Stimulated activated CD8-positive, alpha-beta memory T cell treated with anti-CD3 and anti-CD28 coated beads, Interleukin-7, amount 100 ng/mL, for 24 hours (primary cell): ENCODE results near the gene CDK17.
"Not testable (repeated sequence)": the region's sequence is repeated elsewhere in the genome, so short reads cannot be mapped to it uniquely, and the experiment has no call there.

Source experiments
- DNase-seq: peaks from one replicate; pipeline ENCODE4 v3.0.0-alpha.2; 2020; ENCODE audit warnings: low read depth

CDK17 gene

DNA sequence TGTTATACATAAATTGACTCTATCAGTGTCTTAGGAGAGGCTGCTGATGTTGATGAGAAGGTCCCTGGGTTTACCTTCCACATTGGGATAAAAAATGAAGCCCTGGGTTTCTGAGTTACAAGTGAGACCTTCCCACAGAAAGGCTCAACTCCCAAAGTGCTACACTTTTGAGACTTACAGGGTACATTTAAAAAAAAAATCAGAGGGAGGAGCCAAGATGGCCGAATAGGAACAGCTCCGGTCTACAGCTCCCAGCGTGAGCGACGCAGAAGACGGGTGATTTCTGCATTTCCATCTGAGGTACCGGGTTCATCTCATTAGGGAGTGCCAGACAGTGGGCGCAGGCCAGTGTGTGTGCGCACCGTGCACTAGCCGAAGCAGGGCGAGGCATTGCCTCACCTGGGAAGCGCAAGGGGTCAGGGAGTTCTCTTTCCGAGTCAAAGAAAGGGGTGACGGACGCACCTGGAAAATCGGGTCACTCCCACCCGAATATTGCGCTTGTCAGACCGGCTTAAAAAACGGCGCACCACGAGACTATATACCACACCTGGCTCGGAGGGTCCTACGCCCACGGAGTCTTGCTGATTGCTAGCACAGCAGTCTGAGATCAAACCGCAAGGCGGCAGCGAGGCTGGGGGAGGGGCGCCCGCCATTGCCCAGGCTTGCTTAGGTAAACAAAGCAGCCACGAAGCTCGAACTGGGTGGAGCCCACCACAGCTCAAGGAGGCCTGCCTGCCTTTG, 84.3 kb downstream of the CDK17 start:
- not testable (repeated sequence) for DNase-seq

- DNase-seq = no peak
Measured at GRCh38 chr12:96314723-96315122, 85.5 kb downstream of the CDK17 start.

- no peak for DNase-seq
Measured at GRCh38 chr12:96313606-96314005, 86.6 kb downstream of the CDK17 start.

- DNase-seq = no peak
Measured at GRCh38 chr12:96311191-96311590, 89.0 kb downstream of the CDK17 start.

DNA sequence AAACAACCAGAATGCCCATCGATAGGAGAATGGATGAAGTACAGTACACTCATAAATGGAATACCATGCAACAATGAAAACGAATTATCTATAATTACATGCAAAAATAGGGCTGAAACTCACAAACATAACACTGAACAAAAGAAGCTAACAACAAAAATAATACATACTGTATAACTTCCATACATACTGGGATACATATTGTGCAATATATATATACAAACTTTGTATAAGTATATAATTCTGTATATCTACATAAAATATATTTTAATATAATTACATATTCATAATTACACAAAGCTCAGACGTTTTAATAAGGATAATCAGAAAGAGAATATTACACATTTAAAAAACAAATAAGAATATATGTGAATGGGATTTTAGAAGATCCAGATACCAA, 90.2 kb downstream of the CDK17 start:
- DNase-seq = no peak

DNA sequence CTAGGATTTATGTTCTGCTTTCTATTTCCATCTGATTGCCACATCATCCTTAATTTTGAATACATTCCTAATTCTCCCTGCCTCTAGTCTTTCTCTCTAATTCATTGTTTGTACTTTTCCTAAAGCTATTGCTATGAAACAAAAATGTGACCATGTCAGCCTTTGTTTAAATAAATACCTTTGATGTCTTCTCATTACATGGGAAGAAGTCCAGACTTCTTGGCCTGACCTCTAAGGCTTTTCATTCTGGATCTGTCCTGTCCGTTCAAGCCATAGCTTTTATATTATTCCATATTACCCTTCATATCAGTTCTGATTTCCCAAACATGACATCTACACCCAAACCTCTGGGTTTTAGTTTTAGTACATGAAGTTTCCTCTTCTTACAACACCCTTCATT, 91.4 kb downstream of the CDK17 start:
- DNase-seq = no peak

GRCh38 chr12:96305665-96306064, 94.6 kb downstream of the CDK17 start:
- no peak for DNase-seq

- no peak for DNase-seq
Measured at GRCh38 chr12:96303653-96304052, 96.6 kb downstream of the CDK17 start.

- no peak for DNase-seq
Measured at GRCh38 chr12:96302687-96303310, 97.4 kb downstream of the CDK17 start.

- no peak for DNase-seq
Measured at GRCh38 chr12:96301732-96302131, 98.5 kb downstream of the CDK17 start.

GRCh38 chr12:96300064-96300463, 100.2 kb downstream of the CDK17 start:
- DNase-seq = no peak

DNA sequence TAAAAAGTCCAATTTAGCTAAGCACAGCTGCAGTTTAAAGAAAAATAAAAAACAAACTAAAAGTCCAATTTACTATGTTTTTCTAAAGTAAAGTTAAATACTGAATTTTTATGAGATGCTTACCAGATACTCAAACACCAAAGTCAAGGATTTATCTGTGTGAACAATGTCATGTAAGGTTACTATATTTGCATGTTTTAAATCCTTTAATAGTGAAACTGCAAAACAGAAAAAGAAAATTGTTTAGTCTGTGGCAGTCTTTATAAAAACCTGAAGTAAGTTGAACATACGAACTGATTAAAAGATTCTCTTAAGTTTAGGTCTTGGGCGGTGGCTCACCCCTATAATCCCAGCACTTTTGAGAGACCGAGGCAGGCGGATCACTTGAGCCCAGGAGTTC, 102.7 kb downstream of the CDK17 start:
- DNase-seq = no peak

DNA sequence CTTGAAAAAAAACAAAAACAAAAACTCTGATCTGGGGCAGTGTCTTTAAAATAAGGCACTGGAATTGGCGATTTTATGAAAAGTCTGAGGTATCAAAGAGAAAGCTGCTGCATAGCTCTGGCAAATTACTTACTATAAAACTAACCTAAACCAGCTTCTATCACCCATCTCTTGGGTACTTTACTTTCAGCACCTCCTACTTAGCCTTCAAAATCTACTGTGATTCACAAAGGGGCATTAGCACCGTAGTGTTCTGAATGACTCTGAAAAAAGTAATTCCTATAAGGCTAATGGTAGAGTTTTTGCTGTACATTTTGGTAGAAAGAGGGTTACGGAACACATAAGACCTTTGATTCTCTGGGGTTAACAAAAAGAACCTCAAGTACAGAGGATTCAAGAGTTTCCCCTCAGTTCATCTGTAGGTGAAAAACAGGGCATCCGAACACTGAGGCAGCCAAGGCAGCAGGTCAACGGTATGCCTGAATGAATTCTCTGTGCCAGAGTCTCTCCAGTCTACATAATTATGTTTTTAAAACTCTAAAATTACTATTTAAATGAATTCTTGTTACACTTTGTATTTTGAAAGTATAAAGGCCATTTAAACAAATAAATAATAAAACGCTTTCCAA, 104.6 kb downstream of the CDK17 start:
- no peak for DNase-seq

- no peak for DNase-seq
Measured at GRCh38 chr12:96294831-96295230, 105.4 kb downstream of the CDK17 start.

DNA sequence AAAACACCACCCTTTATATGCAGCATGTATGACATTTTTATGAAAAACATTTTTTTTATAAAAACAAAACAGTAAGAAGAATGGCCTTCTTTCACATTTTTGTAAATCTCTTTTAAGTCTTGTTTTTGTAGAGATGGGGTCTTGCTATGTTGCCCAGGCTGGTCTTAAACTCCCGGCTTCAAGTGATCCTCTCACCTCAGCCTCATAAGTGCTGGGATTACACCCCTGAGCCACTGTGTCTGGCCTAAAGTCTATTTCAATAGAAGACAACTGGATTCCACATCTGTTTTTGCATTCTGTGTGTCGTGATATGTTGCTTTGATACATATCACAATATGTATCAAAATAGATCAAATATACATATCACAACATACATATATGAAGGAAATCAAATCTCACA, 107.1 kb downstream of the CDK17 start:
- DNase-seq = no peak

DNA sequence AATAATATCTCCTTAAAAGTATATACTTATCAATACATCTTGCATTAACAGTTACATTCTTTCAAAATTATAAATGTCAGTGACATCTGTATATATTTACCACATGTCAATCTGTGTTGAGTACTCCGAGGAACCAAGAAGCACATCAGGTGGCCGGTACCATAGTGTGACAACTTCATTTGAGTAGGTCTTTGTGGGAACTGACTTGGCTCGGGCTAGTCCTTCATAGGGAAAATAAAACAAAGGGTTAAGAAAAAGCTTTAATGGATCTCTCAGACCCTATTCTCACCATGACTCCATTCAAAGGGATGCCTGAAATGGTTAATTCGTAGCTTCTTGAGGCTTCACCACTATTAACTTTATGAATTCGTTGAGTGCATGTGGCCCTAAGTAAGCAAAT, 111.2 kb downstream of the CDK17 start:
- DNase-seq = no peak

DNA sequence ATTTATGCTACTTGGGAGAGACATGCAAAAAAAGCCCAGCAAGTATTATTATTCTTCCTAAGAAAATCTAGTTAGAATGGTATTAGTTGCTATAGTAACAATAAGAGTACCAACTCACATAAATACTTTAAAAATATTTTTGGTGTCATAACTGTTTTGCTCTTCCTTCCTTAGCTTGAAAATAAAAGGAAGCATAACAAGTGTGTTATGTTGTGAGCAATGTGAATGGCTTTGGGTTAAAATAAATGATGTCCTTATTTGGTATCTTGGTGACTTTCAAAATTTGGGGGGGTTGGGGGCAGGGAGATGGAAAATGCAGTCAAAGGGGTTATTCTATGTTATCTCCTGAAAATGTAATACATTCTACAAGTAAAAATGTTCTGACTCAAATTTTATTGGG, 115.1 kb downstream of the CDK17 start:
- DNase-seq = no peak

GRCh38 chr12:96274331-96274730, 125.9 kb downstream of the CDK17 start:
- no peak for DNase-seq

DNA sequence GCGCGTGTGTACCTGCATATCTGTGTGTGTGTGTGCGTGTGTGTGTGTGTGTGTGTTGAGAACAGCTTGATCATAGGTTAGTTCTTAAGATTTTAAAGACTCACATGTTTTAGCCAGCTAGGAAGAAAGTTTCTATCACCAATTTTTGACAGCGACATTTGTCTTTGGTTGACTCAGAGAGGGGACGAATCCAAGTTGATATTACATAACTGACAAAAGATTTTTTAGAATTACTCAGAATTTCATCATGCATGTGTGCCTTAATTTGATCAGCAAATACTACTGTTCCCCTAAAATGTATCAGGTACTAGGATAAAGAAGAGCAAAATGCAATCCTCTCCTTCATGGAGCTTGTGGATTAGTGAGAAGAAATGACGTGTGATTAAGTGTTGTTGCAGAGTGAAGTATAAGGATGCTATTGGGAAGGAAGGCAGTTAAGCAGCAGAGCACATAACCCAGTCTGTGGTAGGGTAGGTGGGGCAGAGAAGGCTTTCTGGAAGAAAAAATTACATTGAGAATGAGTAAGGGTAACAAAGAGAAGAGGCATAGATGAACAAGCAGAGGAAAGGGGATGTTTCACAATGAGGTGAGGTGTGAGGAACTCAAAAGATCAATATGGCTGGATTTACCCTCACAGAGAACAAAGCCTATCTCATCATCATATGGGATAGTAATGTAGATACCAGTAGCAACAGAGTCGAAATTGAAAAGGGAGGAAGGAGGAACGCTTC, 128.6 kb downstream of the CDK17 start:
- no peak for DNase-seq

- DNase-seq = no peak
Measured at GRCh38 chr12:96266238-96266637, 134.0 kb downstream of the CDK17 start.

GRCh38 chr12:96265836-96266235, 134.4 kb downstream of the CDK17 start:
- DNase-seq = no peak

DNA sequence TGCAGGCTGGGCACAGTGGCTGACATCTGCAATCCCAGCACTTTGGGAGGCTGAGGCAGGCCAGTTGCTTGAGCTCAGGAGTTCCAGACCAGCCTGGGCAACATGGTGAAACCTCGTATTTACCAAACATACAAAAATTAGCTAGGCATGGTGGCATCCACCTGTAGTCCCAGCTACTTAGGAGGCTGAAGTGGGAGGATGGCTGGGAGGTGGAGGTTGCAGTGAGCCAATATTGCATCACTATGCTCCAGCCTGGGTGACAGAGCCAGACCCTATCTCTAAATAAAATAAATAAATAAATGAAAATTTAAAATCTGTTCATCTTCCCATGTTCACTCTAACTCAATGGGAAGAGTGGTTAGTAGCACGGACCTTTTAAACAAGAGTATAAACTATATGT, 134.8 kb downstream of the CDK17 start:
- DNase-seq = no peak

DNA sequence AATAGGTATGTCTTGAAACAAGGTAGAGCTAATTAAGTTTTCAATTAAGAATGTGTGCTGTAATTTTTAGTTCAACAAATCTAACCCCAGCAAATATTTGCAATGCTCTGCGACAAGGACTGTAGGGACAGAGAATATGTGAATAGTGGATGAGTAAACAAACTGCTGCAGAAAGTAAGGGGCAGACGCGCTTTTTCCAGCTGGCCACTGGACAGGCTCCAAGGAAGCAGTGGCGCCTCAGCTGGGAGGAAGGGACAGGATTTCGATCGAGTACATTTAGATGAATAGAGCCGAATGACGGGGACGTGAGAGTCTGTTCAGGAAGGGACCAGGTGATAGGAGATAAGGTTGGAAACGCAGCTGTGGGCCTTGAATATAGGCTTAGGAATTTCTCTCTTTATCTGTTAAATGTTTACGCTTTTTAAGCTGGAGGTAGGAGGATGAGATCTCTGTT, 136.8 kb downstream of the CDK17 start:
- DNase-seq = no peak
